Measurements from ENCODE around the gene JDP2. TPM values are rescaled to one million over a fixed set of nuclear protein-coding genes. Genes with fewer than 3 reads are reported as not detected.

JDP2 gene
- total RNA-seq, 1 donor from 2014 or later = 21.4 TPM

DNA sequence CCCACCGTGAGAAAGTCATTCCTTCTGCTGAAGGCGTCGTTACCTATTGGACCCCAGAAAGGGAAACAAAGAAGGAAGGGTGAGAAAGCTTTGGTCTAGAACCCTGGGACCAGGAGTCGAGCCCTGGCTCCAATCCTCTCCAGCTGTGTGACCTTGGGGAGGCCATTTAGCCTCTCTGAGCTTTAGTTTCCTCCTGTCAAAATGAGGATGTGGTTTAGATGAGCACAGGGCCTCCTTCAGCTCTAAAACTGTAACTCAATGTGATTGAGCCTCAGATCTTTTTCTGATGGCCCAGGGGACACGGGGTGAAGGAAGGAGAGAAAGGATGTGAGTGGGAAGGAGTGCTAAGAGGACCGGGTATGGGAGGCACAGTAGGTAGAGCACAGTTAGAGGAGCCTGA lies 7.7 kb downstream of the JDP2 start:
- DNase-seq (ENCODE audit: low read depth in 2 of 2) = no peak

DNA sequence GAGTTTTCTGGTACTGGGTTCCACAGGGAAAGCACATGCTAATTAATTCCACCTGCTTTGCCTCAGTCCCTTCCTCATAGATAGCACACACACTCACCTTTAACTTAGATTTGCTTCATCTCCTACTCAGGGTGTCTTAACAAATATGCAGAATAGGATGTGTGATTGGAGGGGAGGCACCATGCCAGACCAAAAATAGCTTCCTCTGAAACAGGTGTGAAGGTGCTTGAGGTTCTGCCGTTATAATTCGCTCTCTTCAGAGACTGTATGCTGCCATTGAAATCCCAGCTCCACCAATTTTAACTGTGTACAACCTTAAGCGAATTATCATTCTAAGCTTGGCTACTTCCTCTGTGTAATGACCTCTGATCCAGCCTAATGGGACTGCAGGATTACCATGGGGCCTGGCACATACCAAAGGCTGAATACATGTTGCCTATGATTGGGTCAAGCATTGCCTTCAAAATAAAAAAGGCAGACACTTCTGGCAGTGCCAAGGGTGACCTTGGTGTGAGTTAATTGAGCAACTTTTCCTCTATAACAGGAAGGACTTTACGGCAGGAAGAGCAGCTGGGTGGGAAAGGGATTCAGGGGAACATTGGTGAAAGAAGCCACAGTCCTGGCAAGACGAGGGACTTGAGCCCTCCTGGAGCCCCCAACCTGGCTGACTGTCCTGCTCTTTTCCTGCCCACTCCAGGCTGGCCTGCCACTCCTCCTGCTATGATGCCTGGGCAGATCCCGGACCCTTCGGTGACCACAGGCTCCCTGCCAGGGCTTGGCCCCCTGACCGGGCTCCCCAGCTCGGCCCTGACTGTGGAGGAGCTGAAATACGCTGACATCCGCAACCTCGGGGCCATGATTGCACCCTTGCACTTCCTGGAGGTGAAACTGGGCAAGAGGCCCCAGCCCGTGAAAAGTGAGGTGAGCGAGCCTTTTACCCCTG lies 9.7 kb downstream of the JDP2 start:
- DNase-seq (ENCODE audit: low read depth in 2 of 2) = no peak

DNA sequence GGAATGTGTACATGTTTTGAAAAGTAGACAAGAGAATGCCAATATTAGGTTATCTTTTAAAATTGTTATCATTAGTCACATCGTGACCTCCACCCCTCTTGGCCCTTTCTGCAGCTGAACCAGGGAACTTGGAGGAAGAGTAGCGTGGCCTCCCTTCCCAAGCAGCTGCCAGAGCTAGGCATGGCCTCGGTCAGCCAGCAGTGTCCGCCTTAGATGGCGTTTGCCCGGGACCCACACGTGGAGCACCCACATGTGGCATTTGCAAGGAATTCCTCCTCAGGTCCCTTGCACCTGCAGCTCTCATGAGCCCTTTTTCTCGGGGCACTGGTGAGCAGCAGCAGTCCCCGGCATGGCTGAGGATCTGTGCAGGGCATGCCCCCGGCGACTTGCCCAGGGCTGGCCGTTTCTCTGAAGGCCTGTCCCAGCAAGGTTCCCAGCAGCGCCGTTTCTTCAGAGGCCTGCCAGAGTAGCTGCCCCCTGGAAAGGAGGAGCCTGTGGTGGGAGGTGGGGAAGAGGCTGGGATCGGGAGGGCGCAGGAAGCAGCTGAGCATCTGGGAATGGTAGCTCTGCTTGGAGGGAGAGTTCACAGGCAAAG lies 10.8 kb downstream of the JDP2 start:
- no peak for DNase-seq (ENCODE audit: low read depth in 2 of 2)

DNA sequence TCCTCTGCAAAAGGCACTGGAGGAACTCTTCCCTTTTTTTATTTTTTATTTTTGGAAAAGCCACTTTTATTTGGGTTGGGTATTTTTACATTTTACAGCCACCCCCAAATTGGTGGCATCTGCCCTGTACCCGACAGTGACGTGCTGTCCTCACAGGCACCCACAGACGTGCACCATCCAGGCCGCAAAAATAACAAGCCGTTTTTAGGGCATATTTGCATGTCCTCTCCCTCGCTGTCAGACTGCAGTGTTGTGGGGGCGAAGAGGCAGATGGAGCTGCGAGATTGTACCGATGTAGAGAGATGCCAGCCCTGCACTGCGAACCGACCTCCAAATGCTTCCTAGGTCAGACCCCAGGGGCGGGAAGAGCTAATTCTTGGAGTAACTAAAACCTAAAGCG lies 12.2 kb downstream of the JDP2 start:
- DNase-seq (ENCODE audit: low read depth in 2 of 2) = no peak

DNA sequence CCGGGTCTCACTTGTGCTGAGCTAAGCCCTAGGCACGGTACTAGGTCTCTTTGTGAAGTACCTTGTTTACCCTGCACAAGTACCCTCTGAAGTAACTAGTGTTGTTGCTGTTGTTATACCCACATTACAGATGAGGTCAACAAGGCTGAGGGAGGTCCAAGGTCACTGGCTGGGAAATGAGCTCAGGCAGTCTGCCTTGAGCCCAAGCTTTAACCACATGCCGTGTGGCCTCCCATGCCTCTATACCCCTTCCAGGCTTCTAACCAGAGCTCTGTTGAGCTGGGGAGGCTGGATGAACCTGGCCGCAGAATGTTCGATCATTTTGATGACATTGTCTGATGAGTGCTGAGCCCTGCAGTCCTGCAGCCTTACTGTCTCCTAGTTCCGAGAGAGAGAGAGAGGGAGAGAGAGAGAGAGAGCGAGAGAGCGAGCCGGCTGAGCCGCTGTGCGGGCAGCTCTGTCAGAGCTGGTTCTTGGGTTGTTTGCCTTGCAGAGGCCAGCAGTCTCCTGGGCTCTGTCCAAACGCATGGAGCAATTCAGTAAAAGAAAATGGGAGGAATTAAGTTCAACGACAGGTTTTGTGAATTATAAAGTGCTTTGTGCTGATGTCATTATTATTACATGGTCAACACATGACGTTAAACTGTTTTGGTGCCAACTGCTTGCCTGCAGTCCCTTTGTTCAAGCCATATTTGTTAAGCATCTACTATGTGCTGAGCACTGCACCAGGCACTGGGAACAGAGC lies 13.1 kb downstream of the JDP2 start:
- DNase-seq (ENCODE audit: low read depth in 2 of 2) = no peak

DNA sequence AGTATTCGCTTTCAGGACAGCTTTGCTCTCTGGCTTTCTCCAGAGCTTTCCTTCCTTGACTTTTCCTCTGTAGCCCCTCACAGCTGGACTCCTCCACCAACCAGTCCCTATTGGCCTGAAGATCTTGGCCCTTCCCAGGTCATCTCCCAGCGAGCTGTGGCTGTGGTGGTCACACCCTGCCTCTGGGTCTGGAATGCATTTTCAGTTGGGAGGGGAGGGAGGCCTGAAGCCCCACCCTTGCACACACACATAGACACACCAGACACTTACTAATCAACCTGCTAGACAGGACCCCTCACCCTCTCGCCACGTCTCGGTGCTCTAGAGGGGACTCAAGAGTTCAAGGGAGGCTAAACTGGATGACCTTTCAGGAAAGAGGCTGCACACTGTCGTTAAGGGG lies 13.9 kb downstream of the JDP2 start:
- DNase-seq (ENCODE audit: low read depth in 2 of 2) = no peak

DNA sequence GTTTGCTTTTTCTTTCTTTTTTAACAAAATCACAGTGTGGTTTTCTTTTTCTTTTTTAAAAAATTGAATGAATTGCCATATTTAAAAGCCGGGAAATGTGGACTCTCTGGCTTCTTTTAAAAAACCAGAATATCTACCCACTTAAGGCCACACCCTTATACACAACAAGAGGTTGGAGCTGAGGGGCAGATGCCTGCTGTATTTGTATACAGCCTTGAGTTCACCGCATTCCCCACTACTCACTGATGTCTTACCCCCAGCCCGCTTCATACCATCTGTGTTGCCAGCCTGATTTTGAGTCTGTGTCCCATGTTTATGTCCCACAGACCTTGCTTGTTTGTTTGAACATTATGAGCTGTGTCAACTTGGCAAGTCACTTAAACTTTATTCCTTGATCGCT lies 14.3 kb downstream of the JDP2 start:
- no peak for DNase-seq (ENCODE audit: low read depth in 2 of 2)

DNA sequence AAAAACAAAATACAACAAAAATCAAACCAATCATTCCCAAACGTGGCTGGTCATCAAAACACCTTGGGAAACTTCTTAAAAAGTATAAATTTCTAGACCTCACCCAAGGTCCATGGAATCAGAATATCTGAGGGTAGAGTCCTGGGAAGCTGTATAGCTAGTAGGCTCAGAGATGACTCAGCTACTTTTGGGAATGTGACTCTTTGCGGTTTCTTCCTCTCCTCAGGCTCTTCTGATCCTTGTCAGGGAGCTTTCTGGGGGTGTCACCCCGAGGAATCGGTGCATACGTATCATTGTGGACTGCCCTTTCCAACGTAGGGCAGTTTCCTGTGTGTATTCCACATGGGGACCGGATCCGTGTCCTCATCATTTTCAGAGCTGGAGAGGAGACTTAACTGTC lies 14.8 kb downstream of the JDP2 start:
- no peak for DNase-seq (ENCODE audit: low read depth in 2 of 2)

DNA sequence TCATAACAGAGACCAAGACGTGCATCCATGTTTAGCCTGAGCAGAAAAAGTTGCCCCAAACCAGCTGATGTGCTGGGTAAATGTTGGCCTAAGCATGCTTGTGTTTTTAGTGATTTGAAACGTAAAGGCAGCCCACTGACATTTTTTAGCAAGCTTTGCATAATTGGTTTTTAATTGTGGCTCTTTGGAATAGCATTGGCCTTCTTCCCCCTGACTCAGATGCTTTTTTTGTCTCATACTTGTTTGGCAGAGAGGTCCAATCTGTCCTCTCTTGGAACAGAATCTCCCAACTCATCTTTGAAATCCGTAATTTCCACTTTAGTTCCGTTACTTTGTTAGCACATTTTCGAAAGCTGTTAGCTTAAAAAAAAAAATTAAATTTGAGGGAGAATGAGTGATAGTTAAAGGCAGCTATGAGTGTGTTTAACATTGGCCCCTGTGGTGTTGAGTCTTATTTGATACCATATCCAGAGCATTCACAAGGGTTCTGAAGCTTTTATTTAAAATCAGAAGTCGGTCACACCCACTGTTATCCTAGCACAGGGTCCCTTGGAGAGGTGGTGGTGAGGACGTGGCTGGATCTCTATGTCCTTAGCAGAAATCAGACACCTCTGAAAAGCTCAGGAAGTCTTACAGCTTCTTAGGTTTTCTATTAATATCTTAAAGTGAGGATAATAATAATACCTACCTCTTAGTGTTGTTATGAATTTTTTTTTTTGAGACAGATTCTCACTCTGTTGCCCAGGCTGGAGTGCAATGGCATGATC lies 15.6 kb downstream of the JDP2 start:
- DNase-seq (ENCODE audit: low read depth in 2 of 2) = no peak

DNA sequence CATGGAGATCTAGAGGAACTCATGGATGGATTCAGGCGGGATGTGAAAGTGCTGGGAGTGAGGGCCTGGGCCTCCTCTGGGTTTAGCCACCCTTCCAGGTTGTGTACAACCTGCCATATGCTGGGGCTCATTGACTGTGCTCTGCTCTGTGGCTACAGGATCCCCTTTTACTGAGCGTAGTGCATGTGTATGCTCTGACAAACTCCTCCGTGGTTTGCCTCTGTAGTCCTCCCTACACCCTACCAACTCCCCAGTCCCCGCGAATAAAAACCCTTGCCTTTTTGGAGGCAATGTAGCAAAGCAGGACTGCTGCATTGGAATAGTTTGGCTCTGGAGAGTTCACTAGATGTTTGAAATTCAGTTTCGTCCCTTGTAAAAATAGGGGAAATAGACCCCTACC lies 17.4 kb downstream of the JDP2 start:
- no peak for DNase-seq (ENCODE audit: low read depth in 2 of 2)

DNA sequence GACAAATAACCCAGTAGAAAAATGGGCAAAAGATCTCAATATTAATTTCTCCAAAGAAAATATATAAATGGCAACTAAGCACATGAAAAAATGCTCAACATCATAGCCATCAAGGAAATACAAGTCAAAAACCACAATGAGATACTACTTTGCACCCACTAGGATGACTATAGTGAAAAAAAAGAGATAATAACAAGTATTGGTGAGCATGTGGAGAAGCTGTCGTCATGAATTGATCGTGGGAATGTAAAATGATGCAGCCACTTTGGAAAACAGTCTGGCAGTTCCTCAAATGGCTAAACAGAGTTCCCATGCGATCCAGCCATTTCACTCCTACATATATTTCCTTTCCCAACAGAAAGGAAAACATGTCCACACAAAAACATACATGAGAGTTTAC lies 18.1 kb downstream of the JDP2 start:
- DNase-seq (ENCODE audit: low read depth in 2 of 2) = no peak

DNA sequence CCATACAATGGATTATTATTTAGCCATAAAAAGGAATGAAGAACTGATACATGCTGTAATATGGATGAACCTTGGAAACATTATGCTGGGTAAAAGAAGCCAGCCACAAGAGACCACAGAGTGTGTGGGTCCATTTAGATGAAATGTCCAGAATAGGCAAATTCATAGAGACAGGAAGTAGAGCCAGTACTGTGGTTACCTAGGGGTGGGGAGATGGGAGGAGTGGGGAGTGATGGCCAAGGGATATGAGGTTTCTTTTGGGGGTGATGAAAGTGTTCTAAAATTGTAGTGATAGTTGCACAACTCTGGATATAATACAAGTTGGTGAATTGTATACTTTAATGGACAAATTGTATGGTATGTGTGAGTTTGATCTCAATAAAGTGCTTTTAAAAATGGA lies 18.6 kb downstream of the JDP2 start:
- no peak for DNase-seq (ENCODE audit: low read depth in 2 of 2)

DNA sequence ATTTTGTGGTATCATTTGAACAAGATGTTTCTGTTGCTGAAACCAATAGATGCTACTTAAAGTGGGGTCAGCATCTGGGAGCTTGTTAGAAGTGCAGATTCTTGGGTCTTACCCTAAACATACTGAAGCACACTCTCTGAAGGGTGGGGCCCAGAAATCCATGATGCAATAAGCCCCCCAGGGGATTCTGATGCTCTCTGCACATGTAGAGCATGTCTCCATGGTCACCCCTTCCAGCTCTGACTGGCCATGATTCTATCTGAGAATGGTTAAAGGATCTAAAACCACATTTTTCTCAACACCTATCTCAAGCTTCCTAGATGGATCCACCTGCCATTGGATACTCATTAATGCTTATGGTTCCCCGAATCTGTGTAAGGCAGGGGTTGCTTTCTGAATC lies 20.4 kb downstream of the JDP2 start:
- no peak for DNase-seq (ENCODE audit: low read depth in 2 of 2)

DNA sequence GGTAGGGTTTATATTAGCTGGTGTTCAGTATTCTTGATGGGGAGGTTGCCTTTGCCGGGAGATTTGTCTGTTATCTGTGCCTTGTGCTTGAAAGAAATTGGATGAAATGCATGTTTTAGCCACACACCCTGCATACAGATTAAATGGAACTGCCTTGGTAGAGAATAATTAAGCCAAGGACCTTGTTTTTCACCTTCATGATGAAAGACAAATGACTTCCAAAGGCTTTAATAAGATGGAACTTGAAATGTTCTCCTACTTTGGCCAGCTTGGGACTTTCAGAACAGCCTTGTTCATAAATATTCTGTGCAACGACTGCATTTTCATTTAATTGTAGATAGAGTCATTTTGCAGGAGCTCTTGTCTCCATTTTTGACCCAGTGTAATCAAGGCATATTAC lies 21.2 kb downstream of the JDP2 start:
- DNase-seq (ENCODE audit: low read depth in 2 of 2) = no peak

DNA sequence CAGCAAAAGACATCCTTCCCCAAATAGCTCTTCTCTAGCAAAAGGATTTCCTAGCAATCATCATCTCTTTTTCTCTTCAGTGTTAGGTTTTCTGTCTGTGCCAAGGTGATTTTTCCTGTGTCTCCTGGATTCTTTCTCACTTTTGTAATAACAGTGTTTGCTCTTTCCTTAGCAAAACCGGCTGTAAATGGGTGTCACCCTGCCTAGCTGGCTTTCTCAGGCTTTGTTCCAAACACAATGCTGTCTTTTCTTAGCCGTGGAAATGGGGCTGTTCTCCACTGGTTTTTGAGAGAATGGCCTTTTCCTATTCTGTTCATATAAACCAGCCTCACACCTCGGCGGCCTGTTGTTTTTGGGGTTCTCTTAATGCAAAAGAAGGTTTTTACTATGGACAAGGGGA lies 21.9 kb downstream of the JDP2 start:
- DNase-seq (ENCODE audit: low read depth in 2 of 2) = no peak

DNA sequence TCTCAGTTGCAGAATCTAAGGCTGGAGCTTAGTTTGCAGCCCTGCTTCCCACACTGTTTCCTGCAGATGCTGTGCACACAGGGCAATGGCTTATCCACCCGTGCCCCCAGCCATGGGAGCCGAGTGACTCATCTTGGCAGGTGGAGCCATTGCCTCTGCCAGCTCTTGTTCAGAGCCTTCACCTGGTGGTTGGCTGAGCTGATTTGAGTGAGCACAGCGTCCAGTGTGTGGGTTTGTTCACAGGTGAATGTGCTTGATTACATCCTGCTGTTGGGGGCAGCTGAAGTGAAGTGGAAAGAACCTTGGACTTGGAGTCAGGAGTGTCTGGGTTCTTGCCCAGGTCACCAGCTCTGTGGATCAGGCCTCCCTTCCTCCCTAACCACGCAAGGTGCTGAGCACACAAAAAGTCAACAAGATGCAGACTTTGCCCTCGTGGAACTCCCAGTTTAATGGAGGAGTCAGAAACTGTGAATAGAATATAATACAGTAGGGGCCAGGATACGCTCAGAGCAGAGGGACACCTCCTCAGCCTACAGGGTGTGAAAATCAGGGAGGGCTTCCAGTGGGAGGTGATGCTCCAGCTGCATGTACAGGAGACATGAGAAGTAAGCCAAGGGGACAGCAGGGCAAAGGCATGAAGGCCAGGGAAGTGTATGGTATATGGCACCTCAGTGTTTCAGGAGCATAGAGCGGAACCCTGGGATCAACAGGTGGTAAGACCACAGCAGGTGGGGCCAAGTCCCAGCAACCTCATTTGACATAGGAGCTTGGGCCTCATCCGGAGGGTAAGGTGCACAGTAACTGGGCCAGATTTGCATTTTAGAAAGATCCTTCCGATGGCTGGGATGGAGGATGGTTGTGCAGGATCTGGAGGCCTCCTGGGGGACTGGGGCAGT lies 22.8 kb downstream of the JDP2 start:
- DNase-seq (ENCODE audit: low read depth in 2 of 2) = peak; percentile 36 to 87

DNA sequence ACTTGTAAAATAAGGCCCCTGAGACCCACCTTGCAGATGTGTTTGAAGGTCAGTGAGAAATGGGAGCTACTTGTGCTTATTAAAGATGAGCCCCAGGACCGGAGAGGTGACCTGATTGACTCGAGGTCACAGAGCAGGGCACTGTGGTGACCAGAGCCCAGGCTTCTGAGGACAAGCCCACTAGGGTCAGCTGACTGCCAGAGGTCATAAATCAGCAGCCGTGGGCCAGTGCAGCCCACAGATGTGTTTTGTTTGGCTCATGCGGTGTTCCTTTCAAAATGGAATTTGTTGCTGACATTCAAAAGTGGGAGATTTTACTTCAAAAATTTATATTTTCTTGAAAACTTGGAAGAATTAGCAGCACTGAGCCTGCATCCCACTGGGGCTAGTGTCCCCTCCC lies 24.5 kb downstream of the JDP2 start:
- peak in 1 of 2 donors; percentile 66 for DNase-seq (ENCODE audit: low read depth in 2 of 2)

DNA sequence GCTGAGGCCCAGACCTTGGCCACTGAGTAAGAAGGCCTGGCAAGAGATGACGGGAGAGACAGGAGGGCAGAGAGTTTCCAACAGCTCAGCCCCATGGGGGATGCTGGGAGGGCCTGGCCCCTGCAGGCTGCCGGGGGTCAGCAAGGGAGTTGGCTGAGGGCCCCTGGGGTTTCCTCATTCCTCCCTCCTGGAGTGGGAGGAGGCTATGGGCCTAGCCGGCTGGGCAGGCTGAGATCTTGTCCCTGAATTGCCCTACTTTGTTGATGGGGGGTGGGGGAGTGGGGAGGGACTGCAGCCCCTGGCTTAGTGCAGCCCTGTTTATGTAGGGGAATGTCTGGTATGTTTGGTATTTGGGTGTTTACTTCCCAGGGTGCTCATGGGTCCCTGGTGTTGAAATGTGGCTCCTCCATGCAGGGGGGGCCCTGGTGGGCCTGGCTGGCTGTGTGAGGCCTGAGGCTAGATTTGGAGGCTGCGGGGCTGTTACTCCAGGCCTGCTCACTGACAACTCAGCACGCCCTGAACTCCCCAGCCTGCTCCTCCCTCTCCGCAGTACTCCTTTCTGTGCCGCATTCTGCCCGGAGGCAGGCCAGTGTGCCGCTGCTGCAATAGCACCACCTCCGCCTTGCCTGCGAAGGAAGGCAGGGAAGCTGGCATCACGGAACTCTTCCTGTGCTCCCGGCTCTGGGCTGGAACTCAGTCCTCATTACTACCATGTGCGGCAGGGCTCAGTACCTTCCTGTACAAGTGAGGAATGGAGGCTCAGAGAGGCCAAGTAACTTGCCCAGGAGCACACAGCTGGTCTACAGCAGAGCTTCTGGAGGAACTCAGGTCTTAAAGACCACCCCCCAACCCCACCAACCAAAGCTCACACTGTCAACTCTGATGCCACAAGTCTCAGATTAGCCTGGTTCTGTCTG lies 25.3 kb downstream of the JDP2 start:
- peak; percentile 13 to 45 for DNase-seq (ENCODE audit: low read depth in 2 of 2)

DNA sequence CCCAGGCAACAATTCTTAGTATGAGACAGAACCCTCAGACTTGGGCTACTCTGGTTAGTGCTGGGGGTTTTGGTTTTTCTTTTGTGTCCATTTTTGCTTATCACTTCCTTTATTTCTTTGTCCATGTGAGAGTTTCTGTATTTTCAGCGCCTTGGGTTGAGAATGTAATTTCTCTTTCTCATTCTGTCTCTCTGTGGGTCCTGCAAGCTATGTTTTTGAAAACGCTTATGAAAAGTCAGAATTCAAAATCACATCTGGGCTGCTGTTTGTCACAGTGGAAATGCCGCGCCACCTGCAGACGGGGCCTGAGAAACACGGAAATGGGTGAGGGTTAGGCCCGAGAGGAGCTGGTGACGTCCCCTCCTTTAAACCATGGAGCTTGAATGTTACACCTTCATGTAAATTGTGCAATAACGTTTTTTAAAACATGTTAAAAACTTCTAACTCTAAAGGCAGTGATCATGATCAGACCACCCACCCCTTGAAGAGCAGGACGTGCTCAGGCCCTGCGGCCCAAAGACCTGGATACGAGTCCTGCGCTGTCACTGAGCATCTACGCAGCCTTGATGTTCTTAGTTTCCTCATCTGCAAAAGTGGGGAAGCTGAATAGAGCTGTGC lies 26.1 kb downstream of the JDP2 start:
- no peak for DNase-seq (ENCODE audit: low read depth in 2 of 2)
